Jurkat, Clone E6-1 (cell line): Measurements from ENCODE around the gene NUP88.

Experiments used
- DNase-seq: peaks from one replicate; pipeline ENCODE4 v3.0.0-alpha.2; 2011; ENCODE audit warnings: low read depth, low spot score
- H3K4me3 ChIP-seq: 2 replicates; pipeline ENCODE4 v1.5.1; 2011; ENCODE audit warnings: mild to moderate bottlenecking, low read length, control low read depth, moderate library complexity

Gene NUP88

GRCh38 chr17:5424909-5425308, 5.4 kb upstream of the NUP88 start:
- H3K4me3 ChIP-seq = no peak overlapping the region
- no peak for DNase-seq

DNA sequence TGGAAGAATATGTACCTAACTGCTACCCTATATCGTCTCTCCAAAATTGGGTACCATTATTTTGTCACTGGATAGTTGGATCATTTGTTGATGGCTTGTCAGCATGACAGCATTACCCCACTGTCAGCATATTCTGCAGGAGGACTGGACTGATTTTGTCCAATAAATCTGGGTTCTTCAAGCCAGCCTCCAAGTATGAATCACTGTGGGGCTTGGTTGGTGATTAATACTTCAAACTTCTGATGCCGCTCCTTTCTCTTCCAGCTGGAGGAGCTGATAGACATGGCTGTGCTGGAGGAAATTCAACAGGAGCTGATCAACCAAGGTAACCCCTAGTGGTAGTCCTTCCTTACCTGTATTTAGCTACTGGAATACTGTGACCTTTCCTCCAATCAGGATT, 3.0 kb upstream of the NUP88 start:
- H3K4me3 ChIP-seq = no peak overlapping the region
- no peak for DNase-seq

DNA sequence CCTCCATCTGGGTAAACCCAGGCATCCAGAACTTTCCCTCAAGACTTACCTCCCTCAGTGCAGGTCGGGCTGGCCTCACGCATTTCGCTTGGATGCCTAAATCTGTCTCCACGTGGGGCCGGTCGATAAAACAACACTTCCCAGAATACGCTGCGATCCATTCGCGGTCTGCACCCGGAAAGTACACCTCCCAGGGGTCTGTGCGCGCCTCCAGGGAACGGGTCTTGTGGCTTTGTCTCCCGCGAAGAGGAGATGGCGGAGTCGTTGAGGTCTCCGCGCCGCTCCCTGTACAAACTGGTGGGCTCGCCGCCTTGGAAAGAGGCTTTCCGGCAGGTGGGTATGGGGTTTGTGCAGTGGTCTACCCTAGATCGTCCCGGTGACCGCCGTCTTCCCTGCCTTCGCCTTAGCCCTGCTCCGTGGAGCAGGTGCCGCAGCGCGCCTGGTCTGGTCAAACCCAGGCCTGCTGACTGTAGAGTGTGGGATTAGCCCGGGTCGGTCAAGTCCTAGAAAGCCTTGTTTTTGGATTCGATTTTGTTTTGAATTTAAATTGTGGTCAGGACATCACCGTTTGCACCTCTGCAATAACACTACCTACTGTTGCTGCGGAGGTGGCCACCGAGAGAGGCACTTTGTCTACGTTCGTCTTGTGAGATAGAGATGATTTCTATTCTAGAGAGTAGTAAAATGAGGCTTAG, 644 bp upstream of the NUP88 start, which contains the start of gene RPAIN:
Gene RPAIN (plus strand): TSS at position 224 of the 695 bp plus-strand sequence. CDS start 29 bp downstream, at position 253.
- H3K4me3 ChIP-seq = peak within 1 kb of the TSS; percentile 90
- peak; percentile 90 for DNase-seq

- peak overlapping the region; percentile 90 for H3K4me3 ChIP-seq
- peak; percentile 67 for DNase-seq
Observed at GRCh38 chr17:5418858-5419355, 555 bp downstream of the NUP88 start.

- H3K4me3 ChIP-seq = no peak overlapping the region
- DNase-seq = no peak
Observed at GRCh38 chr17:5416901-5417300, 2.6 kb downstream of the NUP88 start.

- DNase-seq = no peak
- no peak overlapping the region for H3K4me3 ChIP-seq
Observed at GRCh38 chr17:5413682-5414081, 5.8 kb downstream of the NUP88 start.

- no peak overlapping the region for H3K4me3 ChIP-seq
- no peak for DNase-seq
Observed at GRCh38 chr17:5410594-5411272, 8.7 kb downstream of the NUP88 start.

DNA sequence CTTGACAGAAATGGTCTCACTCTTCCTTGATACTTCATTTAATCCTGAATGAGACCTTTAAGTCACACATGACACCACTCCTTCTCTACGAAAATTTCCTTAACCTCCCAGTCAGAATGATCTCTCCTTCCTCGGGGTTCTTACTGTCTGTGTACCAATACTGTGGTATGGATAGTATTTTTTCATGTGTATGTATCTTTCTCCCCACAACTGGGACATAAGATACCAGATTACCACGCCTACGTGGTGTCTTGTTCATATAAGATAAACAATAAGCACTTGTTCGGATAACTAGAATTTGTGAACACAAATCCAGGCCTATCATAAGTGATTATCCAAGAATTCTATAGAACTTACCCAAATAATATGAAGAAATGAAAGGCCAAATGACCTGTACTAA, 11.3 kb downstream of the NUP88 start:
- H3K4me3 ChIP-seq = no peak overlapping the region
- no peak for DNase-seq

DNA sequence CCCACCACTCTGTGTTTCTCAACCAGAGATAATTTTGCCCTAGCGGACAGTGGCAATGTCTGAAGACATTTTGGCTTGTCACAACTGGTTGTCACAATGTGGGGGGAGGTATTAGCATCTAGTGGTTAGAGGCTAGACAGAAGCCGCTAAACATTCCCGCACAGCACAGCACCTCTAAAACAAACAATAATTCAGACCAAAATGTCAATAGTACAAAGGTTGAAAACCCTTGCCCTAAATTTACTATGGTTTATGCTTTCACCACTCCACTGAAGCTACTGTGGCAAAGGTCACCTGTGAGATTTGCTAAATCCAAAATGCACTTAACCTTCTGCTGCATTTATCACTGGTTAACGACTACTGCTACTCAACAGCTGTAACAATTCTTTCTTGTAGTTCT, 14.1 kb downstream of the NUP88 start:
- no peak for DNase-seq
- no peak overlapping the region for H3K4me3 ChIP-seq

DNA sequence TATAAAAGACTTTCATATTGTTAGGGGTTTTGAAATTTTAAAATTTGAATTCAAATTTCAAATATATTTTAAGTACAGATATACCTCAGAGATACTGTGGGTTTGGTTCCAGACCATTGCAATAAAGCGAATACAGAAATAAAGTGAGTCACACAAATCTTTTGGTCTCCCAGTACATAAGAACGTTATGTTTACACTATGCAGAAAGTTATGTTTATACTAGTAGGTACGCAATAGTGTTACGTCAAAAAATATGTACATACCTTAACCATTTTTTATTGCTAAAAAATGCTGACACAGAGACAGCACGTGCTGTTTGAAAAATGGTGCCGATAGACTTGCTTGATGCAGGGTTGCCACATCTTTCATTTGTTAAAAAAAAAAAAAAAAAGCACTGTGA, 19.7 kb downstream of the NUP88 start:
- no peak for DNase-seq
- H3K4me3 ChIP-seq = no peak overlapping the region

- no peak overlapping the region for H3K4me3 ChIP-seq
- DNase-seq = no peak
Observed at GRCh38 chr17:5396612-5397011, 22.9 kb downstream of the NUP88 start.

- no peak overlapping the region for H3K4me3 ChIP-seq
- DNase-seq = no peak
Observed at GRCh38 chr17:5391678-5392077, 27.8 kb downstream of the NUP88 start.

GRCh38 chr17:5381542-5381941, 37.9 kb downstream of the NUP88 start:
- no peak for DNase-seq
- H3K4me3 ChIP-seq = no peak overlapping the region

DNA sequence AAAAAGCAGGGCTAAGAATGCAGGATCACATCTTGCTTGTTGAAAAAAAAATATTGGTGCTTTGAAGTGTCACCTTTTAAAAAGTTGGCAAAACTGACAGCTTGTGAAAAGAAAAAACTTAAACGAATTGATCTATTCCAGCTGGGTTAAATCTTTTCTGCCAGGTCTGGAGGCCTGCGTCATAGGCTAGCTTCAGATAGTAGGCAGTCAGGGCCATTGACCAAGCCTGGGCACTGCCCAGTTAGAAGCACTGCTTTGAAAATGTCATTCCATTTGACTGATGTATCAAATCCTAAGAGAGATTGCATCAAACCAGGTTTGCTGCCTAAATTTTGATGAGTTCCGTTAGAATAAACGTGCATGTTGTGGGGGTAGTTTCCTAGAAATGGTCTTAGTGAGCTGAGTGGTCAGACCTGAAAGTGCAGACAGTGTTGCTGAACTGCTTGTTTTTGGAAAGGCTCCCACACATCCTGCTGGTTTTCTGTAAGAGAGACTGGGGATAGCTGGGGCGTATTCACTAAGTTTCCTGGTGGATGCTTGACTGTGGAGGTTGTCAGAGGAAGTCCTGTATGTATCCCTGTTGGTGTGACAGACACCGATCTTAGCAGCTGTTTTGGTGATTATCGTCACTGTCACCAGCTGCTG, 38.8 kb downstream of the NUP88 start:
- DNase-seq = no peak
- H3K4me3 ChIP-seq = no peak overlapping the region

GRCh38 chr17:5379351-5380107, 39.9 kb downstream of the NUP88 start:
- no peak overlapping the region for H3K4me3 ChIP-seq
- DNase-seq = no peak

DNA sequence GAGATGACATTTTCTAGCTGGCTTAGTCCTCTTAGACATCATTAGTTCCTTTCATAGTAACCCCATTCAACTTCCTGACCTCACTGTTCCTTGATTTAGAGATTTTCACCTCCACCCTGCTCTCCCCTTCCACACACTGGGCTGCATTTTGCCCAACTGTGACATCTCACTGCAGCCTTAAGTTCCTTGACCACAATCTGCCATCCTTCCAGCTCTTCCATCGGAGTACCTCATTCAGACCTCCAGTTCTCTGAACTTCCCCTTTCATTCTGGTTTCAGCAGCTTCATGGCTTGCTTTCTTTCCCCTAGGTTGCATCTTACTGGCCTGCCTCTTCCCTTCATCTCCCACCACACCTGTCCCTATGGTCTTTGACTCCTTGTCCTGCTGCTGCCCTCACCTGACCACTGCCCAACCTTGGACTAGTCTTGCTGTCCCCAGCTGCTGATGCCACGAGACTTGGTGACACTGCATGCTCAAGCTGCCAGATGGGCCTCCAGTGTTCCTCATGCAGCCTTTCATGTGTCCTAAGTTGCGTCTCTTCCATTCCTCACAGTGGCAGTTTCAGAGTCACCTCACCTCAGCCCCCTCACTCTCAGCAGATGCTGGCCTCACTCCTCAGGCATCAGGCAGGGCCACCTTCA, 40.8 kb downstream of the NUP88 start:
- no peak for DNase-seq
- no peak overlapping the region for H3K4me3 ChIP-seq

GRCh38 chr17:5373112-5373511, 46.4 kb downstream of the NUP88 start:
- H3K4me3 ChIP-seq = no peak overlapping the region
- DNase-seq = no peak

DNA sequence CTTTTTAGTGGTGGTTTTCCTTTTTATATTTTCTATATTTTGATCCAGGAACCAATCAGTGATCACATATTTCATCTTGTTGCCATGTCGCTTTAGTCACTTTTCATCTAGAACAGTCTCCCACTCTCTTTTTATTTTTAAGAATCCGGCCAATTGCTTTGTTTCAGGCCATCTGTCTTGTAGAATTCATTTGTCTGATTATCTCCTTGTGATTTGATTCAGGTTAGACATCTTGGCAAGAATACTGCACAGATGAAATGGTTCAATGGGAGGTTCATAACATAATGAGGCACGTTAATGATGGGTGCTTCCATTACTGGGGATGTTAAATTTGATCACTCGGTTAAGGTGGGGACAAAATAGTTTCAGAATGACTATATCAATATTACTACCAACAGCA, 49.1 kb downstream of the NUP88 start:
- no peak overlapping the region for H3K4me3 ChIP-seq
- DNase-seq = no peak

- no peak overlapping the region for H3K4me3 ChIP-seq
- DNase-seq = no peak
Observed at GRCh38 chr17:5365831-5366230, 53.6 kb downstream of the NUP88 start.
